ELR (cell line): Measurements from ENCODE around the gene RCAN2.

Source experiments
- DNase-seq: peaks from one replicate; pipeline ENCODE4 v3.0.0-alpha.2; 2015; ENCODE audit warnings: low read depth

Gene RCAN2

DNA sequence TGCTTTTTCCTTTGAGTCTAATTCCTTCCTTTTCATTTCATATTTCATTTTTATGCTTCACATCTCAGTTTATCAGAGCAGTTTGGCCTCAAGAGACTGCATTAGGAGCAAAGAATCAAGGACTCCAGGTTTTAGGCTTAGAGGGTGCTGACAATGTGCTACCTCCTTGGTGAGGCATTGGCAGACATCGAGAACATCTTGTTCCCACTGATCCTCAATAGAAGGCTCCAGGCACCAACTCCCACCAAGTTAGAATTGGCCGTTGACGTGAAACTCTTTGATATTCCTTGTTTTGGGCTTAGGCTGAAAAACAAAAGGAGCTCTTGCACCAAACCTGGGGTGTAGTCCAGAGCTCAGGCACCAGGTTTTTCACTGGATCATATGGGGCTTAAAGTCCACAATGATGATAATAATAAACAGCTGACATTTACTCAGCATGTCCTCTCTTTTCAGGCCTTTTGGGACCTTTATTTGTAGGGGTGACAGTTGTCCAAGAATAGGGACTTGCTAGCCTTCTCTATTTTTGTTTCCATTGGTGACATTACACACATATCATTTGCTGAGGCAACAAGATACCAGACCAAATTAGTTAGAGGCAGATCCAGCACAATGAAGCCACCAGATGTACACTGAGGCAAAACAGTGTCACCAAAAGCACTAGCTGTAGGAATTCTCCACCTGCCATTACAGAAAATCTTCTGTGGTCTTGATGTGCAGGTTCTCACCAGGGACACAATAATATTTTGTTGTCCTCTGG lies 239.5 kb downstream of the RCAN2 start:
- no peak for DNase-seq

DNA sequence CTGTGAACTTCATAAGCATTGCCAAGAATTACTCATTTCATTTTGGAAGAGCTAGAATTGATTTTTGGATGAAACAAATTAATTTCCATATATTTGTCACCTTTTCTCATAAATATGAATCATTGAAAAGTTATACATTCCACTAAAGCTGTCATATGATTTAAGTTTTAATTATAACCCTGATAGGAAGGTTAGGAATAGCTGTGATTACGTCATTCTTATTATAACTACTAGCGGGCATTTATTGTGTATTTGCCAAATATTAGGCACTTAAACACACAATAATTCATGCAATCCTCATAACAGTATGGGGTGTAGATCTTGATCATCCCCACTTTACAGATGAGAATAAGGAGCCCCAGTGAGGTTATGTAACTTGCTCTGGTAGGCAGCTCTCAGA lies 243.1 kb downstream of the RCAN2 start:
- DNase-seq = no peak

DNA sequence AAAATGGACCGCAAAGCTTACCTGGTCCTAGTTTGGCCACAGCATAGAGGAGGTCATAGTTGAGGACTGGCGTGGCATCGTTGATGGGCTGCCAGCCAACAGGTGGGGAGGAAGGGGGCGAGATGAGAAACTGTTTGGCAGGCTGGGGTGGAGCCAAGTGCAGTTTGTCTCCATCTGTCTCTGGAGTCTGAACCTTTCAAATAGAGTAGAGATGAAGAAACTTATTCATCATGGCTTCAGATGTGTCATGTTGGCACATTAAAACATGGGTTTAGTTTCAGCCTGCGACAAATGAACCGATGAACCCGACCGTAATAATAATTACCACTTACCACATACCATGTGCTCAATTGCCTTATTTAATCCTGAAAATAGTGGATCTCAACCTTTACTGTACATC lies 244.5 kb downstream of the RCAN2 start:
- DNase-seq = no peak

DNA sequence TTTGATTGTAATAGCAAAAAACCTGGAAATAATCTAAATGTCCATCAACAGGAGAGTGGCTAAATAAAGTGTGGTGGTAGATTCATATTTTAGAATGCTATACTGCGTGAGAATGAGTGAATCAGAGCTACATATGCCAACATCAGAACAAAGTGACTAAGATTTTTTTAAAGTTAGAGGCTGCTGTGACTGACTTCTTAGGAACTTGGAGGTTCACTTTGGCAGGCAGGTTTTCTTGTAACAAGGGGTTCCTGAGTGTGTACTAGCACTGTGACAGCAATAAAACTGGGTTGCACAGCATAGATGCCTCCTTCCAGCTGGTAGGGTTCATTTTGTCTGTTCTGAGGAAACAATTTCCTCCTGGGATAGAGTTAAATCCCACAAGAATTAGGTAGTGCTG lies 245.2 kb downstream of the RCAN2 start:
- no peak for DNase-seq

DNA sequence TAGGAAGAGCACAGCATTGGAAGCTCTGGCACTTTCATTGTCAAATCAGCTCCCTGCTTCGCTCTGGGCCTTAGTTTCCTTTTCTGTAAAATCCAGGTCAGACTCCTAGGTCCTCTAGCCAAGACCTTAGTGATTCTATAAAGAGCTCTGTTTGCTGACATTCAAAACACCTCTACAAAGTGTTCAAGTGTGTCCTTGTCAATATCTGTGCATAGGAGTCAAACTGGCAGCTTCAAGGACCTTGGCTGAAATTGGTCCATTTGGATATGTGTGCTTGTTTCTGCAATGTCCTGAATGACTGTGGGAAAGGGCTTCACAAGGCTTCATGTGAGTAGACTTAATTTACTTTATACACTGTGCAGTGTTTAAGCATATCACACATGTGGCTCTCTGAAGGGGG lies 246.6 kb downstream of the RCAN2 start:
- DNase-seq = no peak

DNA sequence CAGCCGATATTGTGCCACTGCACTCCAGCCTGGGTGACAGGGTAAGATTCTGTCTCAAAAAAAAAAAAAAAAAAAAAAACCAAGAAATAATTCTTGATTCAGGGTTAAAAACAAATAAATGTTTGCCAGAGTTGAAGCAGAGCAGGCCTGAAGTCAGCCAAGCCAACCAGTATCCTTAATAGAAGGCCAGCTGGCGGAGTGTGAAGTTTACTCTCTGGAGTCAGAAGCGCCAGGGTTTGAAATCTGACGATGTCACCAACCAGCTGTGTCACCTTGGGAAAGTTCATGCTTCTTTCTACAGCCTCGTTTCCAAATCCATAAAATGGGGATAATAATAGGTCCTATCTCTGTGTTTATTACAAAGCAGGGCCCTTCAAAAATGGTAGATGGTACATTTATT lies 247.5 kb downstream of the RCAN2 start:
- no peak for DNase-seq

DNA sequence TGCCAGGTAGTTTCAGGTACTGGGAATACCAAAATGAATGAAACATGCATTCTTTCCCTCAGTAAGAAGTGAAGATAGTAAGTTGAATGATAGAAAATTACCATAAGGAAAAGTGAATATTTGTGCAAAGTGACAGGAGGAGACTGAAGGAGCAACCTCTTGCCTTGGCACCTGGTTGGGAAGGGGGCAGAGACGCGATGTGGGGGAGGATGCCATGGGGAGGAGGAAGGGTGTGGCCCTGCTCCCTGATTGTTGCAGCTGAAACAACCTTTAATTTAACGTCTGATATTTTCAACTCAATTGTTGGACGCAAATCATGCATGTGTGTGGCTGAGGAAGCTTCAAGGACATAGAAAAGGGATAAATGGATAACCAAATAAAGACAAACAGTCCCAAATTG lies 248.3 kb downstream of the RCAN2 start:
- DNase-seq = no peak

DNA sequence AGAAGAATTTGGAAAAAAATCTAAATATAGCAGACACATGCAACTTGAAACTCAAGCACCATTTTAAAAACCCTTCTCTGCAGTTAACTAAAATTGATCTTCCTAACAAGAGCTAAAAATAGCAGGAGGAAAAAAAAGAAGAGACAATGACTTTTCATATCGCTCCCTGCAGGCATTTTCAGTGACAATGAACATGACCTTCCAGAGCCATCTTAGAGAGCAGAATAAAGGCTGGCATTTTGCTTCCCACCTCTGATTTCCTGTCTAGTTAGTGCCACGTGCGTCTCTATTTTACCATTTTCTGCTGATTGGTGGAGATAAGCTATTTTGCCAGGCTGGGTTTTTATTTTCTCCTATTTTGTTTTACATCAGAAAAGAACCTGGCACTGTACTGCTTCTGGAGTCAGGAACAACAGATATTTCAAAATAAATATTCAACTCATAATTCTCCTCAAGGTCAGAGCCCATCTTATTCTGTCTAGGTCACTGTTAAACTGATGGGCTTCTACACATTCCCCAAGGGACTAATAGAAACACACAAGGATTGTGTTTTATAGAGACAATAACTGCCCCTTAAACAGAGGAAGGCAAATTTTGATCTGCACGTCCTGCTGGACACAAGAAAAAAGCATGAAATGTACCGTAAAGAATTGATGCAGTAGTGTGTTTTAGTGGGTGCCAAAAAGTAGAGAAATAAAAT lies 250.2 kb downstream of the RCAN2 start:
- no peak for DNase-seq

DNA sequence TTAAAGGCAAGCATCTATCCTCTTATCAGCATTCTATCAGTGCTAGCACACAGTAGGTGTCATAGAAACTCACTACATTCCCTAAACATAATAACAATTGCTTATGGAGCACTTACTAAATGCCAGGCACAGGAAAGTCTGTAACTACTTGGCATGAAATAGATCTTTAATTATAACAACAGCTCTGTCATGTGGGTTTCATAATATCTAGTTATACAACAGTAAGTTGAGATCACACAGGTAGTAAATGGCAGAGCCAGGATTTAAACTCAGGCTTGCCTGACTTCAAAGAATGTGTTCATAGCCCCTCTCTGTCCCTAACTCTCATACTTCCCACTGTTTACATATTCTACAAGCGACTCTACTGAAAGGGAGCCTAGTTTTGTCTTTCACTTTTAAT lies 254.5 kb downstream of the RCAN2 start:
- no peak for DNase-seq

DNA sequence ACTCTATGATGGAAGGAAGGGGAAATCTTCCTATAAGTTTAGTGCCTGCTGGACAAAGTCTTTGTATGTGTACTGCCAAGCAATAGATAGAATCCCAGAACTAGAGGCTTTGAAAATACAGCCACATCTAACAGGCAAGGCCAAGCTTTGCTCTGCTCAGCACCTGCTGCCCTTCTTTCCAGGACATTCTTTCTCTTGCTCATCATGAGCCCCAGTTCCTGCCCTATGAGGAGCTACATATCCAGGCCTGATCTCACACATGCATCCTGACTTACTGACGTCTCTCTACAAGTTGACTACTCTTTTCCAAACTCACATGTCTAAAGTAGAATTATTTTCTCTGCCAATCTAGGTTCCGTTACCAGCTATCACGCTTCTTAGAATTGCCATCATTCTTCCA lies 256.0 kb downstream of the RCAN2 start:
- no peak for DNase-seq

DNA sequence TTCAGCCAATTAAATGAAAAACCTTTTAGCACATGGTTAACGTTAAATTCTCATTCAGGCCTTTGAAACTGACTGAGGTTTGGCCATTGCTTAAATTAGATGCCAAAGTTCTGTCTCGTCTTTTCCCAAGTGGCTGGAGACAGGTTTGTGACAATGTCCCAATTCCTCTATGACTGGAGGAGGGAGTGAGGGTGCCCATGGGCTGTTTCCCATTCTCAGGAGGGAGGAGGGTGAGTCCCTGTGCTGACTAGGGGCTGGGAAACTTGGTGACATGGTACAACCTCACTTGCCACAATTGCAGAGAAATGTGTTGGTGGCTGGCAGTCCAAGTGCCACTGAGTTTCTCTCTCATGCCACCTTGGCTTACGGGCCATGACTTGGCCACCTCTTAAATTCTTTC lies 256.5 kb downstream of the RCAN2 start:
- DNase-seq = no peak

DNA sequence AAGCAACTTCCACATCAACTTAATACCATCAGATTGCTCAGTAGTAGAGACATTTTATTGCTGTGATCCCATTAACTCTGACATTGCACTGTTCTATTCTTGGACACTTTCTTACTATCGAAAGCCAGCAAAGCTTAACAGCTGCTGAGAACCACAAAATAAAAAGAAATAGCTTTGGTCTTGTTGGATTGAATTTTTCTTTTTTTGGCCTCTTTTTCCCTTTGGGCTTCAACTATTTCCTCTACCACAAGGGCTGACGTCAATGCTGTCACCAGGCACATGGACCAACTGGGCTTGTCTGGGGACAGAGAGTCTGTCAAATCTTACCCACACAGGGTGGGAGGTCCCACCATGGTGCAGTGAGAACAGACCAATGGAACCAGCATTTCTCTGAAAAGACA lies 257.1 kb downstream of the RCAN2 start:
- no peak for DNase-seq

DNA sequence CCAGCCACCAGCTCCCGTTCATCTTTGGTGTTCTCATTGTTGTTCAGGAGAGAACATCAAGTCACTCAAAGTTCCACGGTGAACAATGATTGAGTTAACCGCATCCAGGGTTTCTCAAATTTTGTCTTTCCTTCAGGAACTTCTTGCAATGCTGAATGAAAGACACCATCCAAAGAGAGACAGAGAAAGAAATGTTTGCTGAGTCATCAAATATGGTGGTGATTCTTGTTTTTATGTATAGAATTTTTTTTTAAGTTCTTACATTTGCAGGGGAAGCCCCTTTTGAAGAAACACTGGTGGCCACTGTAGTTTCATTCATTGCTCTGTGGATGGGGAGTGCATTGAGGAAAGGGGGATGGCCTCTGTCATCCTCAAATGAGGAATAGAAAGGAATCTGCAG lies 258.1 kb downstream of the RCAN2 start:
- DNase-seq = no peak

DNA sequence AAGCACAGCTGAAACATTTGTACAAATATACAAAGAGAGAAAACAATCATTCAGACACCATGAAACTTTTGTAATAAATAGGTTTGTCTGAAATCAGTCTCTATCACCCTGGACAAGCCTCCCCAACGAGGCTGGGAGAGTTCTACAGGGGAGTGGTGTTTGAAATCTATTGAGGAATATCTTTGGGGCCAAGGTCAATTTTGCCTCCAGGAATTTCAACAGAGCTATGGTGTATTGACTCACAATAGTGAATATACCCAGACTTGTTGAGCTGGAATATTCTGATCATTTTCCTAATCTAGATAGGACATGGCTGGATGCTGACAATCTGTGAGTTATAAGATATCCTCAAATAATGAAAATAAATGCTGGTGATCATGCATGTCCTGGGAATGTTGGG lies 269.0 kb downstream of the RCAN2 start:
- DNase-seq = no peak

DNA sequence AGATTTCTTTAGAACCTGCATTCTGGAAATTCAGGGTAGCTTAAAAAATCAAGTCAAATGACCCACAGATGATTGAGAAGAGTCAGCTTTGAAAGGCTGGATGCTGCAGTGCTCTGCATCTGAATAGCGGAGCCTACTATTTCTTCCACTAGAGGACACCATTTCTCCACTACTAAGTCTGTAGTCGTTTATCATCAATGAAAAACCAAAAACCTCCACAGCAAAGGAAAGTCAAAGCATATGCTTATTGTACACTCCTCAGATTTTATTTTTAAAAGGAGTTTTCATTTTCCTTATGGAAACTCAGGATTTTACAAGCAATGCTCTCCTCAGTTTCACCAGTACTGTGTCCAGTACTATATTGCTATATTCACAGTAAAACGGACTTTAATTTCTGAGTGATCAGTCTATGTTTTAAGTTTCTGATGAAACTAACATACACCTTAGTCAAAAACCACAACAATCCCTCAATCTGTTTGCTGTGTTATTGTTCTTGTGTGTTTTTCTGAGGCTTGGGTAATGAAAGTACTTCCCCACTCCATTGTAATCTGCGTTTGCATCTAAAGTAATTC lies 269.9 kb downstream of the RCAN2 start:
- DNase-seq = peak; percentile 48

DNA sequence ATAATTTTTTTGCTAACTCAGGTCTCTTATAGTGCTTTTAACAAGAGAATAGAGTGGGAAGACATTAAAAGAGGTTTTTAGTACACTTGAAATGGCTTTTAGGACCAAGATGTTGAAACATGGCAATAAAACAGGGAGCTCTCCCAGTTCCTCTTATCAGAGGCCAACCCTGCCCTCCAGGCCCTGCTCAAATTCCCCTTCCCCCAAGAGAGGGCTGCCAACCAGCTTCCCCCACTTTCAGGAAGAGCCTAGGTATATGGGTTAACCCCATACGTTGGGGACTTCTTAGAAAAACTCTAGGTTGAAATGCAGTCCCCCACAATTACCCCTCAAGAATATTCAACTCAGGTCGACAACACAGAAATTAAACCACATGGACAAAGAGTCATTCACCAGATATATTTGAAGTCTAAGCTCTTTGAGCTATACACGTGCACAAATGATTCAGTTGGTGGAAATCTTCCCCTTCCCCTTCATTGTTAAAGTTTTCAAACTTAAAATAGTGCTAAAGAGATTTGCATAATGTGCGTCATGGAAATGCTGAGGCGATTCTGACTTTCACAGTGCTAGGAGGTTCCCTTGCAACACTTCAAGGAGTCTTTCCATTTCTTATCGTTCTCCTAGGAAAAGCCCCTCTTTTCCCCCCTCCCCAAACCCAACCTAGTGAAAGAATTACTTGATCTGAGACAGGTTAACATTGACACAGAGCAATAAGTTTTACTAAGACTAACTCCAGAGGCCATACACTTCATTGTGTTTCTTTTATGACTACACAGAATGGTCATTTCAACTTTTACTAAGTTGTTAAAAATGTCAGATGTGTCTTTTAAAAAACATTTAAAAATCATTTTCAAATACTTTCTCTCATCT lies 270.7 kb downstream of the RCAN2 start:
- DNase-seq = no peak

DNA sequence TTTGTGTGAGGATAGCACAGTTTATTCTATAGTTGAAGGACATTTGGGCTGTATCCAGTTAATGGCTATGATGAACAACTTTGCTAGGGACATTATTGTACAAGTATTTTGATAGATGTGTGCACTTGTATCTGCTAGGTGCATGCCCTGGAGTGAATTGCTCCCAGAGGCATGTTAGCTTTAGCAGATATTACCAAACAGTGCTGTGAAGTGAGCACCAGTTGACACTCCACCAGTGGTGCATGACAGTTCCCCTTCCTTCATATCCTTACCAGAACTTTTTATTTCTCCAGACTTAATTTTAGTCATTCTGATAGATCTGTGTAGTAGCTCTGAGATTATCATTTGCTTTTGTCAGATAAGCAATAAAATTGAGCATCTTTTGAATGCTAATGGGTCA lies 271.6 kb downstream of the RCAN2 start:
- no peak for DNase-seq

DNA sequence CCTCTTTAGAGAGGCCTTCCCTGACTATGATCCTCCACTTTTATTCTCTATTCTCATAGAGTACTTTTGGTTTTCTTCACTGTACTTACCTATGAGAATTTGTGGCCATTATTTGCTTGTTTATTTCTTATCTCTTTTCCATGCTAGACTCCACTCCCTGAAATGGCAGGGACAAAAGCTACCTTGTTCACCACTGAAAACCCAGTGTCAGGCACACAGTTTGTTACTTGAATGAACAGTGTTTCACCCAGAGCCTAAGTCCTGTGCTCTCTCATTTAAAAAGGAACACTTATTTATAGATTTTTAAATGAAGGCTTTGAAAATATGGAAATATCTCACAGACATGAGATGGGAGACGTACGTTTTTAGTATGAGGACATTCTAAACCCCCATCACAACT lies 272.8 kb downstream of the RCAN2 start:
- DNase-seq = no peak

DNA sequence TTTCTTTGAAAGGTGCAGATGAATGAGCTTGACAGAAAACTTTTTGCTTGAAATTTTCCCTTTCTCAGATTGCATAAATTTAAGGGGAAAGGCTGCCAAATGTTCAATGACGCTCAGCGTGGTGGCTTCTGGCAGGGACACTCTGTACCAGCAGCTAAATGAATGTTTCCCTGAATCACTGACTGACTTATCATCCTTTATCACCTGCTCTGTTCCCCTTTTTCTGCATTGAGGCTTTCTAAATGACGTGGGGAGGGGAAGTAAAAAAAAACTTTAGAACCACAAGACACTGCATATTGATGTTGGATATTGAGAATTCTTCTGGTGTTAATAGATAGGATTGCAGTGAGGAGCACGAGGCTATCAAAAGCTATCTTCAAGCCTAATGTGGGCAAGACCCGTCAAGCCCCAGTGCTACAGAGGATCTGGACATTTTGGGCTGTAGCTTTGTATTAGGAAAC lies 273.5 kb downstream of the RCAN2 start:
- DNase-seq = no peak

DNA sequence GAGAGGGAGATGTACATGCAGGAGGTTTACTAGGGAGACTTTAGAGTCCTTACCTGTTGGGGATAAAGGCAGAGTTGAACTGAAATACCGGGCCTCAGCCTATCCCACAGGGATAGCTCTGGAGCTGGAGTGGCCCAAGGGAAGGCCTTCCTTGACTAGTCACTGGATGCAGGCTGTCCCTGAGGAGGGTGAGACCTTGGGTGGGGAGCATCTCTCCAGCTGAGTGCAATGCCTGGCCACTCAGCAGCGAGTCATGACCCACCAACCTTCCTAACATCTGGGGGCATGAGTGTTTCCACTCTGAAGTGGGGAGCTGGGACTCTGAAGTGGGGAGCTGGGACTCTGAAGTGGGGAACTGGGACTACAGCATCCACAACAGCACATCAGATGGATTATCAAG lies 274.4 kb downstream of the RCAN2 start:
- DNase-seq = no peak

DNA sequence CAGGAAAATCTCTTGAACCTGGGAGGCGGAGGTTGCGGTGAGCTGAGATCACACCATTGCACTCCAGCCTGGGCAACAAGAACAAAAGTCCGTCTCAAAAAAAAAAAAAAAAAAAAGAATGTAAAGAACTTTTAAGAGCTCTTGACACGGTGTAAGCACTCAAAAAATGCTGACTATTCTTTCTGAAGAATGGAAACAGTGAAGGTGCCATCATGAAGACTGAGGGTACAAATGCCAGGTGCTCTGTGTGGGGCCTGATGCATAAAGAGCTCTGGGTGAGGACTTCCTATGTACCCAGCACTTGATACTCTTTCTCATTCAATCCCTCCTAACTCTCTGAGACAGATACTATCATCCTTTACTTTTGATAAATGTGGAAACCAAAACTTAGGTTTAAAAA lies 275.5 kb downstream of the RCAN2 start:
- DNase-seq = no peak

DNA sequence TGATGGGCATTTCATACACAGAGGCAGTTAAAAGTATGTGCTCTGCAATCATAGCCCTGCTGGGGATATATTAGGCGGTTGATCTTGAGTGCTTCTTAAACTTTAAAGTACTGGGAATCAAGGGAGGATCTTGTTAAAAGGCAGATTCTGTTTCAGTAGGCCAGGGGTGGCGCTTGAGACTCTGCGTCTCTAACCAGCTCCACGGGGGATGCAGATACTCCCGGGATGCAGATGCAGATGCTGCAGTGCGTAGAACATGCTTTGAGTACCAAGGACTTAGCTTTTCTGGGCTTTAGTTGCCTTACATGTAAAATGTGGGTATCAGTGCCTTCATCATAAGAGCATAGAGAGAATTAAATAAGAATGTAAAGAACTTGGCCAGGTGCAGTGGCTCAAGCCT lies 276.0 kb downstream of the RCAN2 start:
- no peak for DNase-seq

DNA sequence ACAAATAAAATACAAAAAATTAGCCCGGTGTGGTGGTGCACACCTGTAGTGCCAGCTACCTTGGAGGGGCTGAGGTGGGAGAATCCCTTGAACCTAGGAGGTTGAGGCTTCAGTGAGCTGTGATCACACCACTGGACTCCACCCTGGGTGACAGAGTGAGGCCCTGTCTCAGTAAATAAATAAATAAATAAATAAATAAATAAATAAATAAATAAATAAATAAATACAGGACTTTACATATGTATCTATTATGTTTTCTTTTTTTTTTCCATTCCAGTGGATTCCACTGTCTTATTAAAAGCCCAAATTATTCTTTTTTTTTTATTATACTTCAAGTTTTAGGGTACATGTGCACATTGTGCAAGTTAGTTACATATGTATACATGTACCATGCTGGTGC lies 279.3 kb downstream of the RCAN2 start:
- DNase-seq = no peak
